SU-DHL-6 (cell line): ENCODE data around the gene ORAI1.

ENCODE experiments used
- H2AFZ ChIP-seq: fragments of 200-600 bp; sonication (generic); 2 replicates; pipeline ENCODE4 v1.6.1; 2014; ENCODE audit warnings: low read depth, mild to moderate bottlenecking, moderate library complexity, mixed read lengths, antibody characterized with exemption, low read length; ENCODE audit not compliant: severe bottlenecking
- H3F3A ChIP-seq: fragments of 200-600 bp; shearing (Covaris generic); 2 replicates; pipeline ENCODE4 v1.6.0; 2016; ENCODE audit warnings: antibody characterized with exemption, mild to moderate bottlenecking; ENCODE audit not compliant: insufficient read depth
- H3K27ac ChIP-seq: fragments of 200-600 bp; sonication (generic); 2 replicates; pipeline ENCODE4 v1.5.1; 2016; ENCODE audit warnings: low read depth, mild to moderate bottlenecking, low read length, moderate library complexity, mixed read lengths
- H3K27me3 ChIP-seq: fragments of 200-600 bp; sonication (generic), shearing (Covaris generic); 2 replicates; pipeline ENCODE4 v1.6.0; 2014; ENCODE audit warnings: mild to moderate bottlenecking, low read length
- H3K36me3 ChIP-seq: fragments of 200-600 bp; sonication (generic); 2 replicates; pipeline ENCODE4 v1.6.1; 2014; ENCODE audit warnings: mild to moderate bottlenecking, low read length, mixed read lengths
- H3K4me2 ChIP-seq: fragments of 300-600, 200-600 bp; shearing (Covaris generic), sonication (generic); 2 replicates; pipeline ENCODE4 v1.6.0; 2014; ENCODE audit warnings: low read length, low read depth, mild to moderate bottlenecking; ENCODE audit not compliant: poor library complexity, severe bottlenecking
- H3K4me3 ChIP-seq: fragments of 200-600 bp; sonication (generic); 2 replicates; pipeline ENCODE4 v1.5.1; 2014; ENCODE audit warnings: antibody characterized with exemption, low read length, mild to moderate bottlenecking, mixed read lengths; ENCODE audit not compliant: insufficient read depth, poor library complexity, severe bottlenecking
- H3K79me2 ChIP-seq: fragments of 200-600 bp; sonication (generic); 2 replicates; pipeline ENCODE4 v1.6.1; 2014; ENCODE audit warnings: mild to moderate bottlenecking, low read length, moderate library complexity; ENCODE audit not compliant: insufficient read depth
- H3K9ac ChIP-seq: fragments of 200-600 bp; sonication (generic); 2 replicates; pipeline ENCODE4 v1.7.0; 2014; ENCODE audit warnings: mild to moderate bottlenecking, low read length
- H3K9me2 ChIP-seq: fragments of 200-600 bp; sonication (generic); replicated peaks from 2 replicates; pipeline ENCODE4 v1.6.1; 2014; ENCODE audit warnings: low read length; ENCODE audit not compliant: insufficient read depth
- H3K9me3 ChIP-seq: fragments of 200-600 bp; sonication (generic); 2 replicates; pipeline ENCODE4 v1.6.1; 2014; ENCODE audit warnings: low read length, mixed read lengths; ENCODE audit not compliant: insufficient read depth
- H4K20me1 ChIP-seq: fragments of 200-600 bp; sonication (generic); 2 replicates; pipeline ENCODE4 v1.6.1; 2014; ENCODE audit warnings: low read depth, mild to moderate bottlenecking, antibody characterized with exemption, low read length, moderate library complexity, mixed read lengths
- CTCF ChIP-seq: fragments of 200-600 bp; sonication (generic); IDR thresholded peaks from one replicate; pipeline ENCODE4 v1.5.1; 2017; ENCODE audit warnings: antibody characterized with exemption, mild to moderate bottlenecking, low read length, moderate library complexity; ENCODE audit not compliant: insufficient read depth, poor library complexity, severe bottlenecking
- EZH2phosphoT487 ChIP-seq: fragments of 200-600 bp; sonication (generic), shearing (Covaris generic); conservative IDR thresholded peaks from 2 replicates; pipeline ENCODE4 v1.6.1; 2018; ENCODE audit warnings: mild to moderate bottlenecking, antibody characterized with exemption, low read length, moderate library complexity, mixed read lengths

The ORAI1 gene

GRCh38 chr12:121578230-121579189 lies 47.8 kb upstream of the ORAI1 start:
- Histone ChIP-seq H3K9me2 (no peaks in the 10 kb centered on the region), H3K4me3 (peak overlapping the region; percentile 56), H3K9me3 (no peaks in the 10 kb centered on the region), H3K27ac (no peak overlapping the region), H3K27me3 (no peaks in the 10 kb centered on the region), H3K79me2 (no peaks in the 10 kb centered on the region), H2AFZ (peak overlapping the region; percentile 80), H3F3A (no peaks in the 10 kb centered on the region), H4K20me1 (no peaks in the 10 kb centered on the region), H3K9ac (peak overlapping the region; percentile 63), H3K4me2 (peak overlapping the region; percentile 89), H3K36me3 (no peaks in the 10 kb centered on the region)
- TF ChIP-seq EZH2phosphoT487: no peak
- TF ChIP-seq CTCF: no peak

GRCh38 chr12:121579190-121579791 lies 47.0 kb upstream of the ORAI1 start:
- H3K4me3 ChIP-seq: peak overlapping the region; percentile 56
- no peaks in the 10 kb centered on the region for H3F3A ChIP-seq
- peak overlapping the region; percentile 63 for H3K9ac ChIP-seq
- H4K20me1 ChIP-seq: no peaks in the 10 kb centered on the region
- TF ChIP-seq CTCF (no peak), EZH2phosphoT487 (no peak)
- no peaks in the 10 kb centered on the region for H3K9me2 ChIP-seq
- H3K9me3 ChIP-seq: no peaks in the 10 kb centered on the region
- no peaks in the 10 kb centered on the region for H3K36me3 ChIP-seq
- no peaks in the 10 kb centered on the region for H3K79me2 ChIP-seq
- H3K27me3 ChIP-seq: no peaks in the 10 kb centered on the region
- peak overlapping the region; percentile 89 for H3K4me2 ChIP-seq
- no peak overlapping the region for H3K27ac ChIP-seq
- H2AFZ ChIP-seq: peak overlapping the region; percentile 80

- Histone ChIP-seq H3K9me3 (no peaks in the 10 kb centered on the region), H4K20me1 (no peaks in the 10 kb centered on the region), H3K27me3 (no peaks in the 10 kb centered on the region), H3F3A (no peaks in the 10 kb centered on the region), H2AFZ (peak overlapping the region; percentile 80), H3K36me3 (no peaks in the 10 kb centered on the region), H3K4me2 (peak overlapping the region; percentile 89), H3K4me3 (peak overlapping the region; percentile 56), H3K27ac (no peak overlapping the region), H3K9ac (peak overlapping the region; percentile 63), H3K9me2 (no peaks in the 10 kb centered on the region), H3K79me2 (no peaks in the 10 kb centered on the region)
- TF ChIP-seq EZH2phosphoT487: no peak
- no peak for TF ChIP-seq CTCF
Measured at GRCh38 chr12:121579981-121580868, 46.1 kb upstream of the ORAI1 start.
